Activated T-helper 9 cell treated with anti-CD3 and anti-CD28 coated beads, Interleukin-2, amount 50 U/mL, for 16 hours (primary cell): ENCODE data around the gene PPDPF.

Source experiments
- DNase-seq: peaks from one replicate; pipeline ENCODE4 v3.0.0-alpha.2; 2020; ENCODE audit warnings: low read depth

Gene PPDPF

DNA sequence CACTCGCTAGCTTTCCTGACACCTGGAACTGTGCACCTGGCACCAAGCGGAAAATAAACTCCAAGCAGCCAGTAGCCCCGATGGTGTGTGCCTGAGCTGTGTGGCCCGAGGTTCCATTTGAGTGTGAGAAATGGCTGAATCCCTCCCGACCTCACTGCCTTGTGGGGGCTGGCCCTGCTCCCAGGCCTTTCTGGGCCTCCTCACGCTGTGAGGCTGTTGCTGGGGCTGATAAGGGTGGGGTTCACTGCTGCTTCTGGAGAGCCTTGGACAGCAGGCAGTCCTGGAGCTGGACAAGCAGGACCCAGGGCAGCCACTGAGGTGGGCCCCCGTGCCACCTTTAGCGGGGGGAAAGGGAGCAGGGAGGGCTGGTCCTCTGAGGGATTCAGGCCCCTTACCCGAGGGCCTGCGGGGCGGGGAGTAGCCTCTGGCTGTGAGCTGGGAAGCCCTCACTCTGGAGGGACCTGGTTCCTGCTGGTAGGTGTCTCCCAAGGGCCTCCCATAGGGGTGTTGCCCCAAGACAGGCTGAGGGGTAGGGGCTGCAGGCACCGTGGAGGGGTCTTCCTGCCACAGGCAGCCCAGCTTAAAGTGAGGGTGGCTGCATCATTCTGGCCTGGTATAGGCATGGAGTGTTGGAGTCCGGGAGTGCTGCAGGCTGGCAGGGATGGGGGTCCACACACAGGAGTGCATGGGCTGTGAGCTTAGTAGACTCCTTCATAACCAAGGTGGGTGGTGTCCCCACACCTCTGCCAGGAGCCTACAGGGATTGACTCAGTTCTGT, 1.7 kb downstream of the PPDPF start:
- DNase-seq: no peak

DNA sequence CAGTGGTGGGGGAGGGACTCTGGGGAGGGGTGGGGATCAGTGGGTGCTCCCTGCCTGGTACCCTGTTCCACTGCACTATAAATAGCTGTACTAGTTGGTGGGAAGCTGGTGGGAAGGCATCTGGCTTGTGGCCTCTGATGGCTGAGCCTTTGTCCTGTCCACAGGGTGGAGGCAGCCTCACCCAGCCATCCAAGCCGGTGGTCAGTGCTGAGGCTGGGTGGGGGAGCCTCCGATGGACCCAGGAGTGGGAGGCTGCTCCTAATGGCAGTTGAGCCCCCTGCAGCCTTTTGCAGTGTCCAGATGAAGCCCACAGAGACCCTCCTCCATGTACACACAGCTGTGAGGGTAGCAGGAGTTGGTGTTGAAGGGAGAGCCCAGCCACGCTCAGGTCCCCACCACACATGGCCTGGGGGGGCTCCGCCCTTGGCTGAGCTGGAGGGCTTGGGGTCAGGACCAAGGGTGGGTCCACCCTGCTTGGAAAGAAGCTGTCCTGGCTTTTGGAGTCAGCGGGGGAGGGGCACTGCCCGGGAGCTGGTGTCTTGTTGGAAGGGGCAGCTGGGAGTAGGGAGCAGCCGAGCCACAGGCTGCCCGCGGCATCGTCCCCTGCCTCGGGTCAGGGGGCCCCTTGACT, 2.5 kb downstream of the PPDPF start:
- DNase-seq: no peak

DNA sequence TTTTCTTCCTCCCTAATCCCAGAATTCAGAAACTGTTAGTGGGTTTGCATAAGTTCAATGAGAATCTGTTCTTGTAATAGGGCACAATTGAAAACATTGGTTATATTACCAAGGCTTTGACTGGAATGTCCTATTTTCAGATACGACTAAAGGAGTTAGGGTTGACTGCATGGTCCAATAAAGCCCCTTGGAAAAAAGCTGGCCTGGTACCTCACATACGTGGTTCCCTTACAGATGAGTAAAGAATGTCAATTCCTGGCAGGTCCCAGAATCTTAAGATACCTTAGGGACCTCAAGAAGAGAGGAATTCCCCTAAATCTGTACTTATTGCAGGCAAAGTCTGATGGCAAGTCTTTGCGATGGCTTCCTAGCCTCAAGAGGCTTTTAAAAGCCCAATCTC, 4.6 kb downstream of the PPDPF start:
- DNase-seq: no peak

DNA sequence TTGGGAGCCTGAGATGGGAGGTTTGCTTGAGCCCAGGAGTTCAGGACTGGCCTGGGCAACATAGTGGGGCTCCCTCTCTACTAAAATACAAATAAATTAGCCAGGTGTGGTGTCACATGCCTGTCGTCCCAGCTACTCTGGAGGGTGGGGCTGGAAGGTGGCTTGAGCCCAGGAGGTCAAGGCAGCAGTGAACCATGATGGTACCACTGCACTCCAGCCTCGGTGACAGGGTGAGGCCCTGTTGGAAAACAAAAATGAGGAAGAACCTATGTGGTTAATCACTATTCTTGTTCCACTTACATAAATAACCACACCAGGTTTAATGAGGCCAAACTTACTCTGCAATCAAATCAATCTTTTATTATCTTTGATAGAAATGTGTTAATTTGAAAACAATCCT, 5.4 kb downstream of the PPDPF start:
- DNase-seq: no peak

DNA sequence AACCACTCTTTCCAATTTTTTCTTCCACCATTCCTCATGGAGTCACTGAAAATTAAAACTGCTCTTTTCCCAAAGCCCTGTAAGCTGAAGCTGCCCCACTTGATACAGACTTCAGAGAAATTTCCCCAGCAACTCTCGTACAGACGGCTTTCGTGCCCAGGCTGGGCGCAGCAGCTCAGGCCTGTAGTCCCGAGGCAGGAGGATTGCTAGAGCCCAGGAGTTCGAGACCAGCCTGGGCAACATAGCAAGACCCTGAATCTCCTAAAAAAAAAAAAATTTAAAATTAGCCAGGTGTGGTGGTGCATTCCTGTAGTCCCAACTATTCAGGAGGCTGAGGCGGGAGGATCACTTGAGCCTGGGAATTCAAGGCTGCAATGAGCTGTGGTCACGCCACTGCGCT, 6.6 kb downstream of the PPDPF start:
- DNase-seq: no peak

DNA sequence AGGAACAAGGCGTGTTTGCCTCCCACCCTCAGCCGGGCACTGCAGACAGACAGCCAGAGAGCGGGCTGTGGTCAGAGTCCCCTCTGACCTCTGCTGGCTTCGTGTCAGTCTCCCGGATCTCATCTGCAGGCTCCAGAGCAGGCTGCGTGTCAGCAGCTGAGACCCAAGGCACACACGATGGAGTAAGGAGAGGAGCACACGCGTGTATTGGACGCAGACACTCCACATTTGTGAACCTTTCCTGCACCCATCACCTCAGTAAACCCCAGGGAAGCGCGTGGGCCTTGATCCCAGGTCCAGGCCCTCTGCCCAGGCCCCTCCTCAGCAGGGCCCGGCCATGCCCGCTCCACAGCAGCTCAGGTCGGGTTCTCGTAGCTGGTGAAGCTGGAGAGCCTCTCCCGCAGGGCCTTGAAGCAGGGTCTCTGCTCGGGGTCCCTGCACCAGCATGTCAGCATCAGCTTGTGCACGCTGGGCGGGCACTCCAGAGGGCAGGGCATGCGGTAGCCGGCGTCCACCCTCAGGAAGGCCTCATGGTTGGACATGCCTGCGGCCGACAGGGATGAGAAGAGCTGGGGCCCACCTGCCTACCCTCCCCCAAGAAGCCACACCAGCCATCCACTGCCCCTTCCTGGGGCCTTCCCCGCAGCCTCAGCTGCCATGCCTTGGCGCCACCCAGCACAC, 8.8 kb downstream of the PPDPF start:
- no peak for DNase-seq

DNA sequence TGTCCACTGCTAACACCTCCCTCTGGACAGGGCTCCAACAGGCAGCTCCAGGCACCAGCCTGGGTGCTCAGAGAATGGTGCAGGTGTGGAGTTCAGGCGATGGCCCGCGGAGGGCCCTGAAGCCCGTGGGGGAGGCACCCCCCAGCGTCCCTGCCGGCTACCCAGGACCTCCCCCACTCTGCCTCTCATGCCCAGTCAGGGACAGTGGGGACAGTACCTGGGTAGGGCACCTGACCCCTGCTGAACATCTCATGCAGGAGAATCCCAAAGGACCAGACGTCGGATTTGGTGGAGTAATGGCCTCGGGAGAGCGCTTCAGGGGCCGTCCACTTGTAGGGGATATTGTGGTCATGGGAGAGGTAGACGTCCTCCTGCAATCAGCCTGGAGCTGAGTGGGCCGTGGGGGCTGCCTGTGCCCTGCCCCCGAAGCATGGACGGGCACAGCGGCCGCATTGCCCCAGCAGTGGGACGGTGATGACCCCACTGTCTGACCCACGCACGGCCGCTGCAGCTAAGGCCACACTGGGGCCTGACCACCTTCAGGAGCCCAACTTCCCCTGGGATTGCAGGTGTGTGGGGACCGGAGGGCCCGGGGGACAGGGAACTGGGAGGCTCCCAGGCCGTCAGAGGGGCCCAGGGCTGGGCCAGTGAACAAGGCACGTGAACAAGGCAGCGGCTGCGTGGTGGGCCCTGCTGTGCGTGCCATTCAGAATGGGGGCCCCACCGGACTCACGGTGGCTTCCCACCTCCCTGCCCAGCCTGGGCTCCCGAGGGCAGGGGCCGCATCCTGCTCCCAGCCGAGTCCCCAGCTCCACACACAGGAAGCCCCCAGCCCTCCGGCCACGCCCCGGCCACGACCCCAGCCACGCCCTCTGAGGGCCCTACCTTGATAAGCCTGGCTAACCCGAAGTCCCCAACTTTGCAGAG, 9.6 kb downstream of the PPDPF start:
- no peak for DNase-seq

DNA sequence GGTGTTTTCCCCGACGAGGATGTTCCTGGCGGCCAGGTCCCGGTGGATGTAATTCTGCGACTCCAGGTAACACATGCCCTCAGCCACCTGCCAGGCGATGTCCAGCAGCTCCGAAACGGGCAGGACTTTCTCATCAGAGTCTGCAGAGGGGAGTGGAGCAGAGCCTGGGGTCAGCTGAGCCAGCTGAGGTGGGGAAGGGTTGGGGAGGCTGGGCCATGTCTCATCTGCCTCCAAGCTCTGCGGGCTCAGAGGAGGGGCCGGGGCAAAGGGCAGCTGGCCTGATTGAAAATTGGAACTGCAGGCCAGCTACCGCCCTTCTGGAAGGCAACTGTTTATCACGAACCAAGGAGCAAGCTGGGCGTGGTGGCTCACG, 10.2 kb downstream of the PPDPF start:
- no peak for DNase-seq

DNA sequence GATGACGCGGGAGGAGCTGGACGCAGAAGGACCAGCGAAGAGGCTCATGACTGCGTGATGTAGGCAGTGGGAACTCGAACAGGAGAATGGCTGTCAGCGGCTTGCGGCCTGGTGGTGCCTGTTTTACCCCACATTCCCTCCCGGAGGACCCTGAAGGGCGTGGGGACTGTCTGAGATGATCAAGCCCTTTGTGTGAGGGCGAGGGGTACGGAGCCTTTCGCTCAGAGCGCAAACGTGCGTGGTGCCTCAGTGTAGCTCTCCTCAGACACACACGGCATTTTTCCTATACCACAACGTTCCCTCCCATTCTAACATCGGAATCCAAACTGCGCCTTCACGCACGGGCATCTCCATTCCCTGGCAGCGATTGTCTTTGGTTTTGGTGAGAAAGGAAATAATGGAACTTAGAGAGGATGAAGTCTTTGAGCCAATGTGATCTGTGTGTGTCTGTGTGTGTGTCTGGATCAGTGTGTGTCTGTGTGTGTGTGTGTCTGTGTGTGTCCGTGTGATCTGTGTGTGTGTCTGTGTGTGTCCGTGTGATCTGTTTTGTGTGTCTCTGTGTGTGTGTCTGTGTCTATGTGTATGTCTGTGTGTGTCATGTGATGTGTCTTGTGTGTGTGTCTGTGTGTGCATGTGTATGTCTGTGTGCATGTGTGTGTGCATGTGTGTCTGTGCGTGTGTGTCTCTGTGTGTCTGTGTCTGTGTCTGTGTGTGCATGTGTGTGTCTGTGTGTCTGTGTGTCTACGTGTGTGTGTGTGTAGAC, 11.3 kb downstream of the PPDPF start:
- no peak for DNase-seq

DNA sequence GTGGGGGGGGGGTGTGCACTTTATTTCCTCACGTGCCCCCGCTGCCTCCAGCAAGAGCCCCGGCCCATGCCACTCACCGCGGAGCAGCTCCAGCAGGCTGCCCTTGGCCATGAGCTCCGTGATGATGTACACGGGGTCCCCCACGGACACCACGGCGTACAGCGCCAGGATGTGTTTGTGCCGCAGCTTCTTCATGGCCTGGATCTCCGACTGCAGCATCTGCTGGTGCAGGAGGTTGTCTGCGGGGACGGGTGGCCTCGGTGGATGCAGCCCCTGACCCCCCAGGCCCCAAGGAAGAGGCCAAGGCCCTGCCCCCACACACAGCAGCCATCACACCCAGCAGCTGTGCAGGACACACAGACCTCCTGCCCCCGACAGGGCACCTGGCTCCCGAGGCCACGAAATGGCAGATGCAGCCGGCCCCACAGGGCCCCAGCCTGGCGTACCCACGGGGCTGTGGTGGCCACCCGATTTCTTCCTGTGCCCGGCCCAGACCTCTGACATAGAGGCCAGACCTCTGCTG, 11.9 kb downstream of the PPDPF start:
- no peak for DNase-seq

DNA sequence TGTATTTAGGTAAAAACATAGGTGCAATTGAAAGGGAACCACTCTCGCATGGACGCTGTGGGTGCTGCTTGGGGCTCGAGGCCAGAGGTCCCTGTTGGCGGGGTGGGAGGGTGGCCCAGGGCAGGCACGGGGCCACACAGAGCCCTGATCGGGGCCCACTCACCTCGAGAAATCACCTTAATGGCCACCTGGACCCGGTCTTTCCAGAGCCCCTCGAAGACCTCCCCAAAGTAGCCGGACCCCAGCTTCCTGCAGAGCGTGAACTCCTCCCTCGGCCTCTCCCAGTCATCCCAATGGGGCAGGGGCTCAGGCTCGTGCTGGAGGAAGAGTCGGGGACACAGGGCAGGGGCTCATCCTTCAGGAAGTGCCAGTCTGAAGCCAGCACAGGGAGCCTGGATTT, 12.8 kb downstream of the PPDPF start:
- no peak for DNase-seq

DNA sequence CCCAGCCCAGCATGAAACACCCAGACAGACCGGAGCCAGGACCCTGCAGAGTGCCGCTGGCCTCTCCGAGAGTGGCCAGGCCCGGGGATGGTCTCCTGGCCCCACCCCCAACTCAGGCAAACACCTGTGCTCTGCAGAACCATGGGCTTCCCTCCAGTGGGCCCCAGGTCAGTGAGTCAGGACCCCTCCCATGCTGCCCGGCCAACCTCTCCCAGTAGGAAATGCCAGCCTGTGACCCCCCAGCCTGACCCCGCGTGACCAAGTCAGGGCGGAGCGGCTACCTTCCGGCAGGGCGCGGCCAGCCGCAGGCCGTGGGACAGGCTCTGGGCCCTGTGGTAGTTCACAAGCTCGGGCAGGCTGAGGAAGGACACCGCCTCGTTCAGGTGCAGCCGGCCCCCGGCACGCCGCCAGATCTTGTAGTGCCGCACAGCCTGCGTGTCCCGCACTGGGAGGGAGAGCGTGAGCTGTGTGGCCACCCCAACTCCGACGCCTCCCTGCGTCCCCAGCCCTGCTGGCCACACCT, 13.4 kb downstream of the PPDPF start:
- DNase-seq: no peak

DNA sequence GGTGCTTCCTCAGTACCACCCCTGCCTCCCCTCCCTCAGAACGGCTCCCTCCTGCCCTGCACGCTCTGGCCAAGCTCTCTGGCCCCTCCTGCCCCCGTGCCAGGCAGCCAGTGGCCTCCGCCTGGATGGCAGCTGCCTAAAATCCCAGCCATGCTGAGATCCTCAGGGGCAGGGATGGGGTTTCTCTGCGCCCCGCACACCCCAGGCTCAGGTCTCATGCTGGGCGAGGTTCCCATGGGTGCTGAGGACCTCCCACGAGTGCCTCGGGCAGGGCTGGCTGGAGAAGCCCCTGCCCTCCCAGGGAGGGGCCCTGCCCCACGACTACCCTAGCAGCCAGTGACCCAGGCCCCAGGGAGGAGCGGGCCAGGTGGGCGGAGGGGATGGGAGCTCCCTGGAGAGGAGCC, 13.9 kb downstream of the PPDPF start:
- no peak for DNase-seq

DNA sequence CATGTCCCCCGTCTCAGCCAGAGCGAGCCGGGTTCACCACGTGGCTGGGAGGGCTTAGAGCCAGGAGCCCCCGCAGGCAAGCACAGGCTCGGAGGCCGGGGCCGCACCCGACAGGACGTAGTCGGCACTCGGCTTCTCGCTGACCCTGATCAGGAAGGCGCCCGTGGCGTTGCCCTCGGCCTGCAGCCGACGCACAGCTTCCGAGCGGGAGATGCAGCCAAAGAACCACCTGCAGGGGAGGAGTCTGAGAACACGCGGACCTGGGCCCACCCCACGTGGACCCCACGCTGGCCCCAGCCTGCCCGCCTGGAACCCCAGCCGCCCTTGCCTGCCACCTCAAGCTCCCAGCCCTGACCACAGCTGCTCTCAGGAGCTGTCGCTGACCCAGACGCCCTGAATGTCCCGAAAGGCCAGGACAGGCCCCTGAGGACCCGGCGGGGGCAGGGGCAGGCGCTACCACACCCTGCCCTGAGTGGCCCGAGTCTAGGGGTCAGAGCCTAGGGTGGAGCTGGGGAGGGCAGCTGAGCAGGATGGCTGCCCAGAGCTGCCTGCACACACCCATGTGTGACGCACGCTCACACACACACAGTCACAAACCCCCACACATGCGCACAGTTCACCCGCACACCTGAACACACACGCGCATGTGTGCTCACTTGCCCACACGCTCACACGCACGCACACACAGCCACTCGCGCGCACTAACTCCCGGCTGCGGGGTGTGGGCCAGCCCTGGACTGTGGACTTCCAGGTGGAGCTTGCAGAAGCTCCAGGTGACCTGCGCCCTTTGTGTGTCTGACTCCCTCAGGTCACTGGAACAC, 14.5 kb downstream of the PPDPF start:
- DNase-seq: no peak

DNA sequence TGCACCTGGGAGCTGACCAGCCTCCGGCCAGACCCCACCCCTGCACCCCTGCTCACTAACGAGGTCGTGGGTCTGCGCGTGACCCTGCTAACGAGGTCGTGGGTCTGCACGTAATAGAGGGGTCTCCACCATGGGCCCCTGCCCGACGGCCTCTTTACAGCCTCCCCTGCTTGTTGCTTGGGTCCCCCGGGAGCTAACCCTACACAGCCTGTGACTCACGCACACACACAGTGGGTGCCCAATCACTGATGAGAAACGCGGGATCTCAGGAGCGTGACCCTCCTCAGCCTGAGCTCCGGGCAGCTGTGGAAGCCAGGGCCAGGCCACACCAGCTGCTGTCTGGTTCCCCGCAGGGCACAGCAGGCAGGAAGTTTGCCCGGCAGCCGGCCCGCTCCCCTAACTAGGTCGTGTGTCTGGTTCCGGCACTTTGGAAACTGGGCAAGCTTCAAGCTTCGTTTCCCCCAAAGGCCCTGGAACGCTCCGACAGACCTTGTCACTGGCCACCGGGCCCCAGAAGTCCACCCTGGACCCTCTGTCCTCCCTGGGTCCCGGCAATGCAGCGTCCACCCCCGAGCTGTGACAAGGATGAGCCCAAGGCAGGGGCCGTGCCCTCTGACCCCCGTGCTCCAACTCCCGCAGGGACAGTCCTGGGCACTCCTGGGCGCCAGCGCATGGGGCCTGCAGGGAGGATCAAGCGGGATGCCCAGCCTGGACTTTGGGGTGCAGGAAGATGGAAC, 15.8 kb downstream of the PPDPF start:
- DNase-seq: no peak

DNA sequence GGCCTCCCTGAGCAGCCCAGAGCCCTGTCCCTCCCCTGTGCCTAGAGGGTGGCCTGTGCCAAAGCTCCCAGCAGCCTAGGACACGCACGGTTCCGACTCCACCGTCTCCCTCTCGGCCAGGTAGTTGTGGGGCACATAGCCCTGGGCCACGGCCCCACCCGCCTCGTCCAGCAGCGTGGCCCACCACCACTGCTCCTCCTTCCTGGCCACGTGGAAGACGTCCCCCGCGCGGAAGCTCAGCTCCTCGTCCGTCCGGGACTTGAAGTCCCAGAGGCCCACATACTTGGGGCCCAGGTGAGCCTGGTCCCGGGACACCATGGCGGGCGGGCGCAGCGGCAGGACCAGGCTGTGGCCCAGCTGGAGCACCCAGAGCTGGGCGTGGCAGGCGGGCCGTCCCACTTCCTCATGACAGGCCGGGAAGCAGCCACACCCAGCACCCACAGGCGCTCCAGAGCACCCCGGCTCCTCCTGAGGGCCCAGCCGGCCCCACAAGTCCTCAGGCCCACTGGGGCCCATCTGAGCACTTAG, 16.5 kb downstream of the PPDPF start, which contains the start of gene PTK6:
PTK6 (minus strand) TSS at position 380 of the 528 bp plus-strand sequence; CDS start at position 318, 62 bp downstream.
- no peak for DNase-seq

DNA sequence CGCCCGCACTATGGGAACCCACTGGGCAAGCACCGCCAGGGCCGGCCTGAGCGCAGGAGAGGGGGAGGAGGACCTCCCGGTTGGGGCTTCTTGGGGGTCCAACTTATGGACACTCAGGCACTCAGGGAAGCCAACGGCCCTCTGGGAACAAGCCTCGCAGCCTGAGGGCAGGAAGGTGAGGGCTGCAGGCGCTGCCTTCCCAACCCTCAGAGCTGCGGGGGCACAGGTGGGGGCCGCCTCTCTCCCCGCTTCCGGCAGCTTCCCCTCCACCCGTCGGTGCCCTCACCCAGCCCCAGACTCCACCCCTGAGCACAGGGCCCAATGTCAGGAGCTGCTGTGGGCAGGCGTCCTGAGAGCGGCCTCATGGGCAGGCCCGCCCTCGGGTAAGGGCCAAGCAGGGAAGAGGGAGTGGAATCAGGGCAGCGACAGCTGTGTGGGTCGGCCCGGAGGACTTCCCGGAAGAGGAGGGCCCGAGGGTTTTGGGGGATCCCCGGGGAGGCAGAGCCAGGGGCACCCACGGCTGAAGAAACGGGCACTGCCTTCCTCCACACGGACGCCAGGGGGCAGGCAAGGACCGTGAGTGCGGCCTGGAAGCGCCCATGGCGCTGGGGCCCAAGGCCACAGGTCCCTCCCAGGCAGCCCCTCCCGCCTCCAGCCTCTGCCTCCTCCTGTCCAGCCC, 17.1 kb downstream of the PPDPF start:
- DNase-seq: peak; percentile 92
